Measurements from ENCODE around the gene ZFYVE28. TPM values are rescaled to one million over a fixed set of nuclear protein-coding genes. Genes with fewer than 3 reads are reported as not detected.

The ZFYVE28 gene
- total and polyA plus RNA-seq, 2 donors (not counting 1 experiment from before 2014, with no cell fraction given): 5.8 to 12.1 TPM

GRCh38 chr4:2262944-2263250, 155.5 kb downstream of the ZFYVE28 start:
- Histone ChIP-seq H3K9me3 (ENCODE audit: control extremely low read depth in 1 of 3, control insufficient read depth in 2 of 3, insufficient read depth in 1 of 3, low read length in 2 of 3) (no peaks in the 10 kb centered on the region), H3K36me3 (replicated peaks in 1 of 2; ENCODE audit: control extremely low read depth in 1 of 2, control insufficient read depth in 1 of 2, extremely low read depth in 1 of 2, insufficient read depth in 2 of 2, low read length in 1 of 2) (peaks cover 0 to 13% of the 10 kb centered on the region in 2 experiments), H3K4me1 (ENCODE audit: control insufficient read depth in 2 of 2, insufficient read depth in 2 of 2, low read length in 2 of 2) (peaks cover 23 to 47% of the 10 kb centered on the region in 2 donors), H3K9ac (ENCODE audit: low read length) (peak overlapping the region; percentile 89), H2AFZ (ENCODE audit: insufficient read depth, low read depth, low read length, poor library complexity, severe bottlenecking) (peak overlapping the region; percentile 85), H4K20me1 (ENCODE audit: control insufficient read depth, insufficient read depth, low read length, poor library complexity, severe bottlenecking) (peaks cover 33% of the 10 kb centered on the region), H3K4me2 (replicated peaks; ENCODE audit: low read depth, low read length, poor library complexity, severe bottlenecking) (peak overlapping the region; percentile 96), H3K27me3 (replicated peaks in 1 of 4; ENCODE audit: control extremely low read depth in 1 of 4, control insufficient read depth in 3 of 4, insufficient read depth in 4 of 4, low read length in 3 of 4) (no peaks in the 10 kb centered on the region), H3K4me3 (ENCODE audit: control extremely low read depth in 1 of 5, extremely low read depth in 1 of 5, insufficient read depth in 1 of 5, low read depth in 2 of 5, low read length in 4 of 5) (peak overlapping the region in 4 of 5 experiments; percentile 63 to 80 (median 70)), H3K79me2 (ENCODE audit: control insufficient read depth, insufficient read depth, low read length) (peaks cover 38% of the 10 kb centered on the region), H3K27ac (ENCODE audit: low read length in 2 of 2) (peak overlapping the region; percentile 94 to 98)
- Mint-ChIP-seq H3K27me3 (no peaks in the 10 kb centered on the region), H3K9me3 (ENCODE audit: insufficient read depth) (no peaks in the 10 kb centered on the region), H3K4me1 (peaks cover 15% of the 10 kb centered on the region), H3K27ac (peak overlapping the region; percentile 92), H3K4me3 (peak overlapping the region; percentile 76)
- ChIA-PET CTCF (interaction anchor here (0.7 to 1.6 kb wide), 4 partner anchors 19 to 553 kb away, joined by 3 to 6 read pairs (median 4); no protein-coding TSS in a partner anchor), POLR2A (interaction anchor here (0.7 to 3.0 kb wide), 6 partner anchors 13 to 699 kb away, joined by 3 to 20 read pairs (median 8); partner anchors contain the start of genes HAUS3 and POLN)
- intact Hi-C loops (cut with micrococcal nuclease): loop anchor here (1.0 to 10.0 kb wide), 6 partner anchors 19 to 432 kb away; partner anchors contain the start of genes FAM193A, HAUS3, POLN and RNF4
- ATAC-seq (ENCODE audit: low read depth) (no peak), DNase-seq (no peak)
- no peak for TF ChIP-seq EZH2 (IDR thresholded peaks at IDR 0.05; ENCODE audit: borderline replicate concordance, insufficient read depth, low read depth, low read length, poor library complexity, severe bottlenecking)
- no peak for TF ChIP-seq CTCF (IDR thresholded peaks at IDR 0.05)
- 57% methylated on average over 9 of the region's 13 CpGs for WGBS (ENCODE audit: insufficient coverage)

Data from B cell (primary cell).